ENCODE data around the gene CLSTN3.
A peak's percentile ranks its signal among the peaks of the same experiment; 100 is the strongest.

The CLSTN3 gene

DNA sequence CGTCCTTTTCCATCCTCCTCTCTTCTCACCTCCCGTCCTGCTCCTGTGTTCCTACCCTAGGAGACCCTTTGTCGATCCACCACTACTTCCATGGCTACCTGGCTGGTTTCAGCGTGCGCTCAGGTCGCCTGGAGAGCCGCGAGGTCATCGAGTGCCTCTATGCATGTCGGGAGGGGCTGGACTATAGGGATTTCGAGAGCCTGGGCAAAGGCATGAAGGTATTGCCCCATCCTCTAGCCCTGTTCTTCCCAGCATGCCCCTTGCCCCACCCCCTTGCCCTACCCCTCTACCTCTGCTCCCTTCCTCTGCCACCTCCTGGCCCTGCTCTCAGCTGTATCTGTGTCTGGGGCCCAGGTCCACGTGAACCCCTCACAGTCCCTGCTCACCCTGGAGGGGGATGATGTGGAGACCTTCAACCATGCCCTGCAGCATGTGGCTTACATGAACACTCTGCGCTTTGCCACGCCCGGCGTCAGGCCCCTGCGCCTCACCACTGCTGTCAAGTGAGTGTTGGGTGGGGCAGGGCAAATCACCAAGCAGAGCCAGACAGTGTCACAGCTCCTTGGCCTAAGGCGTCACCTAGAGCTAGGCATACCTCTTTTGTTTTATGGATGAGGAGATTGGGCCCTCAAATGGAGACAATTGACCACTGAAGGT lies 12.8 kb downstream of the CLSTN3 start:
- intact Hi-C loops (cut with DNase I; ENCODE audit: low total_unique reads), result no loop called here
- H3K27me3 ChIP-seq, result no peaks in the 10 kb centered on the region
- H3K27ac ChIP-seq, result no peak overlapping the region
- DNase-seq, result peak in 1 of 2 donors; percentile 49
- no peaks in the 10 kb centered on the region for H3K9me3 ChIP-seq
- peaks cover 0 to 56% (median 15%) of the 10 kb centered on the region in 3 donors for H3K36me3 ChIP-seq
- no peaks in the 10 kb centered on the region for H3K4me1 ChIP-seq
- no peak overlapping the region for H3K4me3 ChIP-seq
- no peak for TF ChIP-seq CTCF (IDR thresholded peaks at IDR 0.05)

GRCh38 chr12:7143564-7143963 lies 13.4 kb downstream of the CLSTN3 start:
- Histone ChIP-seq H3K4me1 (no peaks in the 10 kb centered on the region), H3K27ac (no peak overlapping the region), H3K36me3 (peaks cover 0 to 53% (median 16%) of the 10 kb centered on the region in 3 donors), H3K9me3 (no peaks in the 10 kb centered on the region), H3K27me3 (no peaks in the 10 kb centered on the region), H3K4me3 (no peak overlapping the region)
- DNase-seq, result peak in 1 of 2 donors; percentile 45
- intact Hi-C loops (cut with DNase I; ENCODE audit: low total_unique reads), result no loop called here
- no peak for TF ChIP-seq CTCF (IDR thresholded peaks at IDR 0.05)

GRCh38 chr12:7144414-7145120 lies 14.4 kb downstream of the CLSTN3 start:
- Histone ChIP-seq H3K36me3 (peaks cover 0 to 59% (median 26%) of the 10 kb centered on the region in 3 donors), H3K9me3 (no peaks in the 10 kb centered on the region), H3K4me3 (no peak overlapping the region), H3K27me3 (no peaks in the 10 kb centered on the region), H3K27ac (no peak overlapping the region), H3K4me1 (no peaks in the 10 kb centered on the region)
- intact Hi-C loops (cut with DNase I; ENCODE audit: low total_unique reads), result no loop called here
- TF ChIP-seq CTCF (IDR thresholded peaks at IDR 0.05), result peak; percentile 49 to 50
- DNase-seq, result peak in 1 of 2 donors; percentile 33

DNA sequence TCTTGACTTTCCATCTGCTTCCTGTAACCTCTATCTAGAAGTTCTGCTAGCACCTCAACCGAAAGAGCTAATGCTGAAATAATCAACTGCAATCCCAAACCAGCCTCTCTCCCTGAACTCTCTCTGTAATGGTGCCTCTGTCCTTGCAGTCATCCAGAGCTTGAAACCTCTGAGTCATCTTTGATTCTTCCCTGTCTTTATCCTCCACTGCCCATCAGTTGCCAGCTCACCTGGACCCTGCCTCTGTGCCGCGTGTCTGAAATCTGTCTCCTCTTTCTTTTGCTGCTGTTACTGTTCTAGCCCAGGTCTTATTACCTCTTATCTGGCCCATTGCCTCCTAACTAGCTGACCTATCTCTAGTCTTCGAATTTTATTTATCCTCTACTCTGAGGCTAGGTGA lies 15.5 kb downstream of the CLSTN3 start:
- Histone ChIP-seq H3K9me3 (no peaks in the 10 kb centered on the region), H3K4me3 (no peak overlapping the region), H3K36me3 (peaks cover 0 to 69% (median 36%) of the 10 kb centered on the region in 3 donors), H3K4me1 (no peaks in the 10 kb centered on the region), H3K27ac (no peak overlapping the region), H3K27me3 (no peaks in the 10 kb centered on the region)
- TF ChIP-seq CTCF (IDR thresholded peaks at IDR 0.05), result no peak
- DNase-seq, result peak in 1 of 2 donors; percentile 10
- intact Hi-C loops (cut with DNase I; ENCODE audit: low total_unique reads), result no loop called here

DNA sequence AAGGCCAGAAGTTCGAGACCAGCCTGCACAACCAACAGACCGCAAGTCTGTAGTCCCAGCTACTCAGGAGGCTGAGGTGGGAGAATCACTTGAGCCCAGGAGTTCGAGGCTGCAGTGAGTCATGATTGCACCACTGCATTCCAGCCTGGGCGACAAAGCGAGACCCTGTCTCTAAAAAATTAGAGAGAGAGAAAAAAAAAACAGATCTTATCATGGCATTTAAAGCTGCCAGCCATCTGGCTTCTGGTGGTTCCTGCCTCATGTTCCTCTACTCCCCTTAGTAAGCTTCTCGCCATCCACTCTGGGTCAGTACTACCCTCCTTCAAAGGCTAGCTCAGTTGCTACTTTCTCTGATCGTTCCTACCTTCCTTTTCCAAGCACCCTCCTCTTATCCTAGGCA lies 16.1 kb downstream of the CLSTN3 start:
- H3K36me3 ChIP-seq, result peaks cover 0 to 69% (median 42%) of the 10 kb centered on the region in 3 donors
- H3K27ac ChIP-seq, result no peak overlapping the region
- H3K4me1 ChIP-seq, result no peaks in the 10 kb centered on the region
- H3K4me3 ChIP-seq, result no peak overlapping the region
- DNase-seq, result peak in 1 of 2 donors; percentile 10
- no peak for TF ChIP-seq CTCF (IDR thresholded peaks at IDR 0.05)
- intact Hi-C loops (cut with DNase I; ENCODE audit: low total_unique reads), result no loop called here
- no peaks in the 10 kb centered on the region for H3K27me3 ChIP-seq
- H3K9me3 ChIP-seq, result no peaks in the 10 kb centered on the region

All from tibial artery (tissue), 4 donors.